ENCODE results near the gene CWF19L1. TPM values are rescaled to one million over a fixed set of nuclear protein-coding genes. Genes with fewer than 3 reads are reported as not detected.

Gene CWF19L1
- total RNA-seq, 1 experiment from 2014 or later: 37.8 TPM

GRCh38 chr10:100253041-100253440 is 14.4 kb downstream of the CWF19L1 start:
- no peak for DNase-seq (ENCODE audit: low read depth)

- DNase-seq (ENCODE audit: low read depth): no peak
These were observed 18.6 kb downstream of the CWF19L1 start for GRCh38 chr10:100248820-100249219.

- DNase-seq (ENCODE audit: low read depth): peak; percentile 12
These were observed 21.8 kb downstream of the CWF19L1 start for GRCh38 chr10:100245484-100246220.

- DNase-seq (ENCODE audit: low read depth): no peak
These were observed 27.6 kb downstream of the CWF19L1 start for GRCh38 chr10:100239851-100240250.

GRCh38 chr10:100238429-100238828 is 29.0 kb downstream of the CWF19L1 start:
- no peak for DNase-seq (ENCODE audit: low read depth)

GRCh38 chr10:100232101-100232500 is 35.3 kb downstream of the CWF19L1 start:
- no peak for DNase-seq (ENCODE audit: low read depth)

GRCh38 chr10:100229819-100230422 is 37.5 kb downstream of the CWF19L1 start:
- DNase-seq (ENCODE audit: low read depth): no peak

GRCh38 chr10:100223879-100224278 is 43.6 kb downstream of the CWF19L1 start:
- no peak for DNase-seq (ENCODE audit: low read depth)

GRCh38 chr10:100222529-100222928 is 44.9 kb downstream of the CWF19L1 start:
- no peak for DNase-seq (ENCODE audit: low read depth)

- no peak for DNase-seq (ENCODE audit: low read depth)
These were observed 51.4 kb downstream of the CWF19L1 start for GRCh38 chr10:100216006-100216405.

GRCh38 chr10:100209303-100209702 is 58.1 kb downstream of the CWF19L1 start:
- DNase-seq (ENCODE audit: low read depth): peak; percentile 18

GRCh38 chr10:100208276-100208675 is 59.2 kb downstream of the CWF19L1 start:
- no peak for DNase-seq (ENCODE audit: low read depth)

GRCh38 chr10:100204370-100204769 is 63.1 kb downstream of the CWF19L1 start:
- no peak for DNase-seq (ENCODE audit: low read depth)

- DNase-seq (ENCODE audit: low read depth): no peak
These were observed 65.9 kb downstream of the CWF19L1 start for GRCh38 chr10:100201549-100201948.

- peak; percentile 65 for DNase-seq (ENCODE audit: low read depth)
These were observed 72.7 kb downstream of the CWF19L1 start for GRCh38 chr10:100194711-100195110.

- no peak for DNase-seq (ENCODE audit: low read depth)
These were observed 75.1 kb downstream of the CWF19L1 start for GRCh38 chr10:100192350-100192749.

- peak; percentile 36 for DNase-seq (ENCODE audit: low read depth)
These were observed 80.9 kb downstream of the CWF19L1 start for GRCh38 chr10:100186253-100187212.

- DNase-seq (ENCODE audit: low read depth): peak; percentile 90
These were observed 81.8 kb downstream of the CWF19L1 start, which contains the start of gene ERLIN1 for GRCh38 chr10:100185364-100186252. TSS of gene ERLIN1 (minus strand) at chr10:100186029. CDS start at chr10:100185626, 403 bp downstream.

- DNase-seq (ENCODE audit: low read depth): peak; percentile 47
These were observed 82.6 kb downstream of the CWF19L1 start for GRCh38 chr10:100184840-100185239.

GRCh38 chr10:100184426-100184825 is 83.0 kb downstream of the CWF19L1 start:
- peak; percentile 50 for DNase-seq (ENCODE audit: low read depth)

- no peak for DNase-seq (ENCODE audit: low read depth)
These were observed 84.0 kb downstream of the CWF19L1 start for GRCh38 chr10:100183481-100183880.

All from M059J (cell line).